GM18526 (cell line): Measurements from ENCODE around the gene MAN2B2.

Source experiments
- POLR2A ChIP-seq: IDR thresholded peaks from 3 replicates; pipeline ENCODE4 v1.6.1; 2011; ENCODE audit not compliant: insufficient read length; ENCODE audit errors: extremely low read depth

Gene MAN2B2

GRCh38 chr4:6625256-6625655 lies 50.3 kb downstream of the MAN2B2 start:
- no peak for TF ChIP-seq POLR2A

- no peak for TF ChIP-seq POLR2A
These were observed 51.1 kb downstream of the MAN2B2 start for GRCh38 chr4:6626066-6626465.

GRCh38 chr4:6627832-6628231 lies 52.8 kb downstream of the MAN2B2 start:
- TF ChIP-seq POLR2A, result no peak

GRCh38 chr4:6632125-6632524 lies 57.1 kb downstream of the MAN2B2 start:
- no peak for TF ChIP-seq POLR2A

GRCh38 chr4:6633091-6633906 lies 58.3 kb downstream of the MAN2B2 start:
- TF ChIP-seq POLR2A, result no peak

- no peak for TF ChIP-seq POLR2A
These were observed 59.8 kb downstream of the MAN2B2 start for GRCh38 chr4:6634746-6635145.

GRCh38 chr4:6639137-6639680 lies 64.2 kb downstream of the MAN2B2 start:
- TF ChIP-seq POLR2A, result no peak

- TF ChIP-seq POLR2A, result peak; percentile 90
These were observed 65.5 kb downstream of the MAN2B2 start, which contains the start of gene MRFAP1 for GRCh38 chr4:6640292-6641163. Gene MRFAP1, plus strand, starts transcription at chr4:6640685. Its CDS starts 178 bp downstream, at chr4:6640863.

- TF ChIP-seq POLR2A, result no peak
These were observed 66.4 kb downstream of the MAN2B2 start for GRCh38 chr4:6641164-6641970.

- TF ChIP-seq POLR2A, result no peak
These were observed 67.0 kb downstream of the MAN2B2 start for GRCh38 chr4:6641971-6642320.

- no peak for TF ChIP-seq POLR2A
These were observed 68.3 kb downstream of the MAN2B2 start for GRCh38 chr4:6643141-6643847.

- TF ChIP-seq POLR2A, result no peak
These were observed 70.0 kb downstream of the MAN2B2 start for GRCh38 chr4:6644792-6645530.

- no peak for TF ChIP-seq POLR2A
These were observed 72.2 kb downstream of the MAN2B2 start for GRCh38 chr4:6647169-6647568.
